Frontal cortex (tissue), 4 donors: ENCODE measurements around the gene SEMA6A. TPM values are rescaled to one million over a fixed set of nuclear protein-coding genes. Genes with fewer than 3 reads are reported as not detected.

Experiments used
- DNase-seq, 2 donors: peaks; one replicate each; pipeline ENCODE4 v3.0.0; 2012; ENCODE audit warnings: low spot score in 2 of 2
- FAIRE-seq: peaks from 2 replicates; lab custom pipeline; 2012; peaks lifted over from hg19 to GRCh38; lab: Jason Lieb, UNC
- total RNA-seq: library from RNA; depleted of rRNA; stranded (reverse); fragments of >200 nt; gene quantifications from one replicate; pipeline ENCODE4 v1.2.3, GENCODE V29; 2014
- donor health status: control.
- donor health status: control.
- donor health status: control.

Gene SEMA6A
- total RNA-seq, 1 donor from 2014 or later: 15.5 TPM

DNA sequence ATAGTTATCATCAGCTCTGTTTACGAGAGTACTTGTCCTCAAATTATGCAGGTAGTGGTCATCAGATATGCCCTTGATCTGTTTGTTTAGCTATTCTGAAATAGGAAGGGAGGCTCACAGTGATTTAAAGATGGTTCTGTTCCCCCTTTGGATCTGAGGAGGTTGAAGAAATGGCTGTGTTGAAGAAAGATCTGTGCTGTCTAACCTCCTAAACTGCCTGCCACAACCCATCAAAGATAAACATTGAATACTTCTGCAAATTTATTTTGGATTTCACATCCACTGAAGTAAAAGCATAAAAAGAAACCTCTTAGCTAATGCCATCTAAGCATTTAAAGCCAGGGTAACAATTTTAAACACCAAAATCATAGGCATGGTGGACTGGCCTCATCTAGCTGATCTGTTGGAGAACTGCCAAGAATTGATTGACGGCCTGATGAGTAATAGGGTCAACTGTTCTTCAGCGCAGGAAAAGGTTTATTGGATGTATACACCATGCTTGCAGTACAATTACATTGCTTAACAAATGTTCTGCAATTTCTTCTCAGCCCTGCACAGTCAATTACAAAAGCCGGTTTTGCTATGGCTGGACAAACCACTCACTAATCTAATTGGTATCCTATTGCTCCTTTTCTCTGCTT is 97.6 kb downstream of the SEMA6A start:
- FAIRE-seq (no peak), DNase-seq (no peak)

DNA sequence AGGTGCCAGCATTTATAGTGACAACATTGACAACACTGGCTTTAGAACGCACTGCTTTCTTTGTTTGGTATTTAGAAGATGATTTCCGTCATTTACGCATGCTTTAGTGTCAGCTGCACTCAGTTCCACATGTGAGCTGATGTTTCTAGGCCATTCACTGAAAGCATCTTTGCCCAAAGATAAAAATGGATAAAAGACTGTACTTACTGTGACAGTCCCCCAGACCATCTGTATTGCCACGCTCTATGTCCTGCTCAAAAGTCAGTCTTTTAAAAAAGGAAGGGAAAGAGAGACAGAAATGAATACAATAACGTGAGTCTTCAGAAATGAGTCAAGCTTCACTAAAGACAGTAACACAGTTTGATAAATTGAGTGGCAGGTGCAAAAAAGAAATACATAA is 99.3 kb downstream of the SEMA6A start:
- DNase-seq: no peak
- no peak for FAIRE-seq

- no peak for FAIRE-seq
Measured at GRCh38 chr5:116473706-116474105, 100.9 kb downstream of the SEMA6A start.

GRCh38 chr5:116472274-116472673 is 102.3 kb downstream of the SEMA6A start:
- DNase-seq (no peak), FAIRE-seq (no peak)

More at GRCh38 chr5:116473706-116474105, 100.9 kb downstream of the SEMA6A start:
- no peak for DNase-seq

GRCh38 chr5:116469631-116470030 is 105.0 kb downstream of the SEMA6A start:
- FAIRE-seq (no peak), DNase-seq (no peak)

GRCh38 chr5:116468583-116468982 is 106.0 kb downstream of the SEMA6A start:
- DNase-seq: no peak
- no peak for FAIRE-seq

- FAIRE-seq (no peak), DNase-seq (no peak)
Measured at GRCh38 chr5:116467465-116467843, 107.2 kb downstream of the SEMA6A start.

DNA sequence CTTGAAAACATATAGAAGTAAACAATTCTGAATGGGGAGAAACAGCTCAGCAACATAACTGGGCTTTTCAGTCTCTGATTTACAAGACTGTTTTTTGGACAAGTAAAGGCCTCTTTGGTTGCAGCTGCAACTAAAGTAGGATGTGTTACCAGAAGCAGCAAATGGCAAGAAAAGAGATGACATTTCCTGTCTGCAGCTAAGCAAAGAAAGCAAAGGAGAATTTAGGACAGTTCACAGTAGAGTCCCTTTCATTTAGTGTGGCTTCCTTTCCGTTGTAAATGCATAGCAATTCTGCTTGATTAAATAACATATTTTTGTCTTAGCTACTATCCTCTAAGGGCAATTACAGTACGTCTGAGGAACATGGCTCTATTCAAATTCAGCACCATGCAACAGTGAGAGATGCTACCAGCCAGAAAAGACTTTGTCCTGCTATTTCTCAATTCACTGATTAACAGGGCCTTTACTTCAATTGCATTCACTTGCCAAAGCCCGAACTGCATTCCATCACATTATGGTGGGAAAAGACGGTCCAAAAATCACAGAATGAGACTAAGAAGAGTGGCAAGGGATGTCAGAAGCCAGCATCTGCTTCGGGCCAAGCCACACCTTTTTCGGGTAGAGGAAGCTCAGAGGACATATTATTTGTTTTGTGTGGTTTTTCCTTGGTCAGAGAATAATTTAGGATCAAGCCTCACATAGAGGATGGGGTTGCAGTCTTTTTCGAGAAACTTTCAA is 107.7 kb downstream of the SEMA6A start:
- no peak for DNase-seq
- FAIRE-seq: no peak

DNA sequence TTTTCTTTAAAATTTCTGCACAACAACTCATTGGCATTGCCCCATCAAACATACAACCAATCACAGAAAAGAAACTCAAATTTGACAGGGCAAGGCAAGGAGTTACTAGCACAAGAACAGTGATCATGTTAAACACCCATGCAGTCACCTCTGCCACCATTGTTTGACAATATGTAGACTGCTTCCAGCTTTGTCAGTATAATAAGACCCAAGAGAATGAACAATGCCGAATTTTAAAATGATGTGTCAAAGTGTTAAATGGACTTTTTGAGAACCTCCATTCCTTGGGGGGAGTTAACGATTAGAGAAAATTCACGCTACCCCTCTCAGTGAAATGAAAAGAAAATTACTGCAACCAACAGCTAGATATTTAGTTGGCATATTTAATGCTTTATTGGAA is 109.2 kb downstream of the SEMA6A start:
- DNase-seq (no peak), FAIRE-seq (no peak)

DNA sequence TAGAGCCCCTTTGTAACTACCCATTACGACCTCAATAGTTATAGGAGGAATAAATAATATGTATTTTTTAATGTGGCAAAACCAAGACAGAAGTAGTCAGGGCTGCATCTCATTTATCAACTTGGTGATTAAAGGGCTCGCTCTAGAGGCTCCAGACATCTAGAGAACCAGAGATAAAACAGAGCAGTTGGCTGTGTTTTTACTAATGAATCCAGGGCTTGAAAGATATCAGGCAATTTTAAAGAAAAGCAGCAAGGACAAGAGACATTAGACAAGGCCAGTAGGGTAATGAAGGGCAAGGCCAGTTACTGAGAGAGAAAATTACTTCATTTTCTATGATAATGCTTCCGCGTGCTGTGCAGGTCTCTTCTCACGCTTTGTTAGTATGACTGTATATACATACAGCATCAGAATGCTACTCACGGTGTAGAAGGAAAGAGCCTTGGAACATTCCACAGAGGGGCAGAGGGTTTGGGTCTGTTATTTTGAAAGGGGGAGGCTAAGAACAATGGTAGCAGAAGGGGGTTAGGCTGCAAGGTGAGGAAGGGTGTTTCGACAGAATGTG is 110.4 kb downstream of the SEMA6A start:
- DNase-seq: no peak
- no peak for FAIRE-seq

DNA sequence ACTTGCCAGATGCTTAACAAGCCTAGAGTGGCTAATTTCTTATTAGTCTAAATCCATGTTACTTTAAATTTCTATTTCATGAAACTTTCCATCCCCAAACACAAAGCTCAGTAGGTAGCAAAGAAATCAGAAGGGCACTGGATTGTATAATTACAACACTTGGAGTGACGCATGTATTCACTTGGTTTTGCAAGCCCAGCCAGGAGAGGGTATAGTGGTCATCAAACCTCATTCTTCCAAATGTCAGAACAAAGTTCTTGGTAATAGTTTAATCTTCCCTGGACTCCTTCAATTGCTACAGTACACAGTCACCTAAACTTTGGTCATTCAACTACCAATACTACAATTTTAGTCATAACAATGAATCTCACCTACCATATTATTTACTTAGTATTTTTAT is 112.1 kb downstream of the SEMA6A start:
- no peak for DNase-seq

GRCh38 chr5:116459301-116459700 is 115.3 kb downstream of the SEMA6A start:
- FAIRE-seq (no peak), DNase-seq (no peak)

More for the DNA sequence above, 112.1 kb downstream of the SEMA6A start:
- no peak for FAIRE-seq

DNA sequence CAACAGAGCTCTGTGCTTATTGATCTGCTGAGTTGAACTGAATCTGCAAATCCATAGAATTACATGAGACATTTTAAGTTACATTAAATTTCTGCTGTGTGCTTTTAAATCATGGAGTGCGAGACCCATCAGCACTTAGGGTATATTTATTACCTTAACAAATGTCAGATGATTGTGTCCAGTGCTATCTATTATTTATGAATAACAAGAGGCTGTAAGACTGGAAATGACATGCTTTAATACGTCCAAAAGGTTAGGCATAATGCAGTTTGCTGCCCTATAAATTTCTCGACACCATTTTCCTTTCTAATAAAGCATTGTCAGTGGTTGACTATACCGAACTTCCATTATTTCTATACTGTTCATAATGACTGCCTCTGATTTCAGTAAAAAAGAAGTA is 117.6 kb downstream of the SEMA6A start:
- no peak for FAIRE-seq

DNA sequence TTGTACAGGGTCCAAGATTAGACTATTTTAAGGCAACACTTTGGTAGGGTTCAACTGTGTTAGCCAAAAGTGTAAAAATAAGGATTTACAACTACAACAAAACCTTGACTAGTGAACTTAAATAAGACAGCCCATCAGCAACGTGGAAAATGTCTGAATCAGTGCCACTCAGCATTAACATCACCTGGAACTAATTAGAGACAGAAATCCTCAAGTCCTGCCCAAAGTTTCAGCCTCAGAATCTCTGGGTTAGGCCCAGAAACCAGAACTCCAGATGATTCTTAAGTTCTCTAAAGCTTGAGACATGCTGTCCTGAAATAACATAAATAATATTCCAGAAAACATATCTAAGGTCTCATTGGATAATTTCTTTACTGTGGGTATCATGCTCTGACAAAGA is 118.6 kb downstream of the SEMA6A start:
- FAIRE-seq: no peak
- no peak for DNase-seq

More for the DNA sequence above, 117.6 kb downstream of the SEMA6A start:
- no peak for DNase-seq

- FAIRE-seq: no peak
- no peak for DNase-seq
Measured at GRCh38 chr5:116455061-116455460, 119.6 kb downstream of the SEMA6A start.

- FAIRE-seq (no peak), DNase-seq (no peak)
Measured at GRCh38 chr5:116454417-116454927, 120.2 kb downstream of the SEMA6A start.

GRCh38 chr5:116453988-116454411 is 120.6 kb downstream of the SEMA6A start:
- DNase-seq: no peak
- FAIRE-seq: no peak

DNA sequence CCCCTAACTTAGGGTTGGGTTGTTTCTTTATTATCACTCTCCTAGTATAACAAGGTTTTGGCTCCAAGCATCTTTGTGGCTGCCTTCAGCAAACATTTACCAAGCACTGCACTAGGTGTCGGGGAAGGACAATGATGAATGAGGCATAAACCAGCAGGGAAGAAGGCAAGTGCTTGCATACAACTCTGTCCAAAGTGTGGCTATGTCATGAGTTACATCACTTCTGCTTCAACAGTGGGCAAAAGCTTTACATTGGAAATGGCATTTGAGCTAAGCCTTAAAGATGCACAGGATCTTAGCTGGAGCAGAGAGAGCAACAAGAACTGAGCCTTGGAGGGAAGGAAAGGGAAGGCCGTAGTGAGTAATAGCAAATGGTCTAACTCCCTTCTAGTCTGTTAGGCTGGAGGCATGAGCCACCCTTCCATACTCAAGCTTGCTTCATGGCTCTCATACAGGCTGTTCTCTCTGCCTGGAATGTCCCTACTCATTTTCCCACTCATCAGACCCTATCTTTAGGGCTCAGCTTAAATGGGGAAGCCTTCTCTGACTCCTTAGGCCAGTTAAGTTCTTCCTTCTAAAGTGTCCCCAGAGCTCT is 121.8 kb downstream of the SEMA6A start:
- no peak for DNase-seq
- FAIRE-seq: no peak

- FAIRE-seq (no peak), DNase-seq (no peak)
Measured at GRCh38 chr5:116451905-116452450, 122.6 kb downstream of the SEMA6A start.

- FAIRE-seq (no peak), DNase-seq (no peak)
Measured at GRCh38 chr5:116451066-116451465, 123.6 kb downstream of the SEMA6A start.
